Mucosa of descending colon (tissue), 3 donors: ENCODE measurements around the gene MAS1. TPM values are rescaled to one million over a fixed set of nuclear protein-coding genes. Genes with fewer than 3 reads are reported as not detected.

Experiments used
- ATAC-seq: fragments of 200-7000 bp; cut with Tn5 transposase; one replicate; pipeline ENCODE4 v1.9.1; 2020; ENCODE audit warnings: mild to moderate bottlenecking, moderate library complexity
- DNase-seq, 3 donors: peaks; one replicate each; pipeline ENCODE4 v3.0.0-alpha.2; 2020
- H3K36me3 ChIP-seq: fragments of 200-600 bp; one replicate; pipeline ENCODE4 v1.8.0; 2021; ENCODE audit warnings: low read depth, mild to moderate bottlenecking
- H3K4me1 ChIP-seq: fragments of 200-600 bp; one replicate; pipeline ENCODE4 v1.8.0; 2021; ENCODE audit warnings: low read depth, mild to moderate bottlenecking
- H3K4me3 ChIP-seq: fragments of 200-600 bp; one replicate; pipeline ENCODE4 v1.8.0; 2021; ENCODE audit warnings: mild to moderate bottlenecking
- H3K9me3 ChIP-seq: fragments of 200-600 bp; one replicate; pipeline ENCODE4 v1.8.0; 2021; ENCODE audit warnings: mild to moderate bottlenecking
- CTCF ChIP-seq: fragments of 200-600 bp; IDR thresholded peaks from one replicate; pipeline ENCODE4 v1.8.0; 2022; ENCODE audit warnings: antibody characterized with exemption, mild to moderate bottlenecking
- intact Hi-C, 2 donors: fragments of 100-400 bp; cut with DNase I in 1 of 2; cut with micrococcal nuclease in 1 of 2; formaldehyde crosslinking; loops; one replicate each; pipeline versions ENCODE4 v1.11.0 to v1.11.1; 2022; cut with DNase I, micrococcal nuclease
- total RNA-seq, 3 donors: library from RNA; stranded (reverse); fragmentation: NEBNext Ultra II Directional in 2 of 3; extraction: Animal tissue kit (Norgen Biotek cat#: 25700) in 2 of 3; gene quantifications; one replicate each; pipeline versions ENCODE4 v1.2.1 to v1.2.4, GENCODE V29; 2021 to 2023
- donor health status: DM: no; HTN: no; CAD: no; lungs with moderate emphysema.
- donor health status: DM: no; HTN: no; CAD: no.
- donor health status: DM: no; HTN: yes; CAD: no.

The MAS1 gene
- total RNA-seq, 3 donors from 2014 or later = not detected

DNA sequence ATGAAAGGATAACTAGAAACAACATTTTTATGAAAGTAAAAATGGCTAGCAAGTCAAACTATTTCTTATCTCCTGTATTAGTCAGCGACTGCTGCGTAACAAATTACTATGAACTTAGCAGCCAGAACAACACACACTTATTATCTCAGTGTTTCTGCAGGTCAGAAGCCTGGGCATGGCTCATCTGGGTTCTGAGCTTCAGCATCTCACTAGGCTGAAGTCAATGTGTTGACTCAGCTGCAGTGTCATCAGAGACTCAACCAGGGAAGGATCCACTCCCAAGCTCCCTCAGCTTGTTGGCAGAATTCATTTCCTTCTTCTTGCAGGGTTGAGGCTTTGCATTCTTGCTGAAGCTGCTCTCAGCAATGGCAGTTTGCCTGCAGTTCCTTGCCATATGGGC is 44.8 kb downstream of the MAS1 start:
- DNase-seq = no peak
- no peaks in the 10 kb centered on the region for H3K4me1 ChIP-seq
- no peak for TF ChIP-seq CTCF
- H3K4me3 ChIP-seq = no peak overlapping the region
- no peaks in the 10 kb centered on the region for H3K36me3 ChIP-seq
- ATAC-seq = no peak
- intact Hi-C loops = no loop called here
- H3K9me3 ChIP-seq = no peaks in the 10 kb centered on the region

DNA sequence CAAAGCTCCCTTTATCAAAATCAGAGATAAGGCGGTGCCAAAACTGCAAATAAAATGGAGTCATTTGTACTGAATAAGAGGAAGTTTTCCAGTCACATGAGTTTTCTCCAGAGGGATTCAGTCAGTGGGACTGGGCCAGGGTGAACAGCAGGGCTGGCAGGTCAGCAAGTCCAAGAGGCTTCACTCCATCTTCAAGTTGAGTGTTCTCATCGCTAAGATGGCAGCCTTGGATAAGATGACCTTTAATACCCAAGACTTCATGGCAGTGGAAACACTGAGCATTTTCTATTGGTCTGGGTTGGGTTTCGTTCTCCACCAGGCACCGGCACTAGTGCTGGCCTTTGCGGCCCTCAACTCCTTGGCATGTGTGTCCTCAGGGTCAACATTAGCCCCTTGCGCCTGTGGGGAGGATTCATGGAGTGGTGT is 48.8 kb downstream of the MAS1 start:
- H3K36me3 ChIP-seq = no peaks in the 10 kb centered on the region
- no peak for TF ChIP-seq CTCF
- intact Hi-C loops = no loop called here
- no peaks in the 10 kb centered on the region for H3K4me1 ChIP-seq
- DNase-seq (no peak), ATAC-seq (no peak)
- peaks cover 8% of the 10 kb centered on the region for H3K9me3 ChIP-seq
- H3K4me3 ChIP-seq = no peak overlapping the region

Other genes starting within 250 kb of the MAS1 start
- gene SOD2, start 197.7 kb upstream of the MAS1 start, total RNA-seq = 100 to 1,000 TPM; 286 to 462 (median 400) TPM
- gene WTAP, start 163.5 kb upstream of the MAS1 start, total RNA-seq = 10 to 100 TPM; 81.1 to 85.8 (median 84.4) TPM
- 10 to 100 TPM; 31.3 to 94.1 (median 71.1) TPM for gene ACAT2, start 128.9 kb upstream of the MAS1 start, total RNA-seq
- gene TCP1, start 101.4 kb upstream of the MAS1 start, total RNA-seq = 100 to 1,000 TPM; 139 to 205 (median 170) TPM
- gene MRPL18, start 100.5 kb upstream of the MAS1 start, total RNA-seq = 10 to 100 TPM; 51.1 to 65.5 (median 62.0) TPM
- gene PNLDC1, start 90.7 kb upstream of the MAS1 start, total RNA-seq = 1 to 10 TPM in 1 of 3 donors, not detected in 2; 1.3 TPM
- 100 to 1,000 TPM in 2 of 3 donors, 10 to 100 TPM in 1; 97.7 to 112 (median 101) TPM for gene IGF2R, start 78.1 kb downstream of the MAS1 start, total RNA-seq
- 1 to 10 TPM; 1.9 to 2.4 (median 2.4) TPM for gene SLC22A1, start 230.8 kb downstream of the MAS1 start, total RNA-seq